Forelimb muscle (tissue), 1 donor: Measurements from ENCODE around the gene PTPRK. TPM values are rescaled to one million over a fixed set of nuclear protein-coding genes. Genes with fewer than 3 reads are reported as not detected.

Source experiments
- DNase-seq: peaks from one replicate; pipeline ENCODE4 v3.0.0-alpha.2; 2013; ENCODE audit warnings: low read depth
- polyA plus RNA-seq: library from polyadenylated mRNA; unstranded; fragments of 120-200 nt; gene quantifications from one replicate; pipeline ENCODE4 v1.2.1, GENCODE V29; 2013; ENCODE audit not compliant: insufficient read length

PTPRK gene
- polyA plus RNA-seq, 1 donor: 15.6 TPM

DNA sequence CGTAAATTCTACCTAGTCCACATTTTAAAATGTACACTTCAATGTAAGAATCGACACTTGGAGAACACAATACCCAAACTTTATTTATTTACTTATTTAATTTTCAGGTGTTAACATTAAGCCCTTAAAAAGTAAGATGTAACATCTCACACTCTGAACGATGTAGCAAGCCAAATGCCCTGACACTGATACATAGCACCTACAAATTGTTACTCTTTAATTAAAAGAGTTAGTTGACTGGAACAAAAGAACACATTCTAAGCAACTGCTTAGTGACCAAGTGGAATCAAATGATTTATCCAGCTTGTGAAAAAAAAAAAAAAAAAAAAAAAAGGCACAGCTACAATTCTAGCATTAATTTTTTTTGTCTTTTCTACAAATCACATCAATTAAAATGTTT lies 327.4 kb downstream of the PTPRK start:
- no peak for DNase-seq

DNA sequence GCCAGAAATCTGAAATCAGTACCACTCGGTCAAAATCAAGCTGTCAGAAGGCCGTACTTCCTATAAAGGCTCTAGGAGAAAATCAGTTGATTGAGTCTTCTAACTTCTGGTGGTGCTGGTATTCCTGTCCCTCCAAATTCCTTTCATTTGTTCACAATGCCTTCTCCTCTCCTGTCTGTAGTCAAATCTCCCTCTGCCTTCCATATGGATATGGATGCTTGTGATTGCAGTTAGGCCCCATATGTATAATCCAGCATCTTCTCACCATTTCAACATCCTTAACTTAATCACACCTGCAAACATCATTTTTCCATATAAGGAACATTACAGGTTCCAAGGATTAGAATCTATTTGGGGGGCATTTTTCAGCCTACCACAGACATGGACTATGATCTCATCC lies 331.7 kb downstream of the PTPRK start:
- DNase-seq: no peak

DNA sequence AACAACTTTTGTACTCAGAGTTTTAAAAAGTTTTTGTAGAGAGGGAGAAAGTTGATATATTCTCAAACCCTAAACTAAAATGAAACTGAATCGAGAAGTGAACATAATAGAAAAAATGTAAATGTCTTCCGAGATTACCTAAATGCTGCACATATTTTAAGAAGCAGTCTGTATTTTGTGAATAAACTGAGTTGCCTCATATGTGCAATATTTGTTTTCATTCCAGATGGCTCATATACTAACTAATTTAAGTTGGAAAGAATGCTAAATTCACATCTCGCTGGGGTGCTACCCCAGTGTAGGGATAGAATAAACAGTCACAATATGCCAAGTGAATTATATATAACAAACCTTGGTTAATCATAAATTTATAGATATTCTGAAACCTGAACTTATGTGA lies 333.7 kb downstream of the PTPRK start:
- DNase-seq: no peak

DNA sequence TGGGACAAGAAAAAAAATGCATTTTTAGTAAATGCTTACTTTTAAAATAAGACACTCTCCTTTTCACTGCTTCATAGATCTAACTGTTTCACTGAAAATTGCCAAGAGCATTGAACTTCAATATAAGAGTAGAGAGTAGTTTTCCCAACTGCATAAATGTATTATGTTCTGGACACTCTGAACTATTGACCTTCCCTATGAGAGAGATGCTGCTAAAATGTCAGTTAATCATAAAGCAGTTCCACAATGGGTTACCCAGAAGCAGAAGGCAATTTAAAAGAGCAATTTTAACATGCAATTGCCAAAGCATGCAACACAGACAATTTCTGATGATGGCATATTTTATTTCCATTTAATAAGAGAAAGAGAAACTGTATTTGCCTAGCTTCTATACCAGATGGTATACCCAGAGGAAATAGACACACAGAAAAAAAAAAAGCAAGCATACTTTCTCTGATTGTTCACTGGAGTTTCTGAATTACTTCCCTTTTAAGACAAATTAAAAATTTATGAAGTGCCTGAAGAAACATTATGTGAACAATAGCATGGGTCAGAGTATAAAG lies 340.4 kb downstream of the PTPRK start:
- no peak for DNase-seq

DNA sequence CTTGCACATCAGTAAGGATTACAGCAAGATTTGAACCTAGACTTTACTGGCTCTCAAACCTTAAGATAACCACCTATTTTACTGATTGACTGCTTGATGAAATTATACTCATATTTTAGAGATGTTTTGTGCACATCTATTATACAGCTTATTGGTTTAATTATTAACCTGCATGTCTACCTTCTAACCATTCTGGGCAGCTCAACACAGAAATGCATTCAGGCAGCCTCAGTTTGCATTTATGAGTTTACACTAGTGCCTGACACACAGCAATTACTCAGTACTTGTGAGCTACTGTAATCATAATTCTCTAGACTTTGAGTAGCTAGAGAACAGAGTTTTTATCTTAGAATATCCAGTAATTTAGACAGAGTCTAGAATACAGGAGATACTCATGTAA lies 345.7 kb downstream of the PTPRK start:
- no peak for DNase-seq

DNA sequence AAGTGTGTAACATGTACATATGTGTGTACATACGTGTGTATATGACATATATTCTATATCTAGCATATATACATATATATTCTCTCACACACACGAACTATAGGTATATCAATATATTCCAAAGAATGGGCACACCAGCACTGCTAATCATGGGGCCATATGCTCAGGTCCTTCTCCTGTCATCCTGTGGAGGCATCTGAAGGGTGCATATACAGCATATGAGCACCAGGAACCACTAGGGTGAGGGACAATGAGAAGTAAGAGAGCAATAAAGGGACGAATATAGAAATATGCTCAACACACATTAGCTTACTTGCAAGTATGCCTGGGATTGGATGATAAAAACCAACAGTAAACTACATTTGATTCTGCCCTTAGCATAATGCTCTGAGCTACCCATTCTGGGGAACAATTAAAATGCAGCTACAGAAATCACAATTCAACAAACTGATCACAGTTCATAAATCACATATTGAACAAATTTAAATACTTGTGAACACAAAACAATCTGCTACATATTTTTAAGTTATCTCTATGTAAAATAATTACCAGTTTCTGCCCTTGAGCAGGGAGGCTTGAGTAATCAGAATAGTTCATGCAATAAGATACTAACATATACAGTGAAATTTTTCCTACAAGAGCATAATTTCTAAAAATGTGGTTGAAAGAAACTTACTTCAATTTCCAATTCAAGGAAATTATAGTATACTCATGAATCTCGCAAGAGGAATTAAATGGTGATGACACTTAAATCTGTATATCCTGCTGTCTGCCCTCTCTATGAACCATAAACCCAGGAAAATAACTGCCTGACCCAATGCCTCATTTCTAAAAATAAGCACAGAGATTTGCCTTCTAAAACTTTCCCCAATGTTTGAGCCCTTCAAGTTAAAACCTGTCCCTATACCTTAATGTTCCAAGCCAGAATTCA lies 347.4 kb downstream of the PTPRK start:
- no peak for DNase-seq

DNA sequence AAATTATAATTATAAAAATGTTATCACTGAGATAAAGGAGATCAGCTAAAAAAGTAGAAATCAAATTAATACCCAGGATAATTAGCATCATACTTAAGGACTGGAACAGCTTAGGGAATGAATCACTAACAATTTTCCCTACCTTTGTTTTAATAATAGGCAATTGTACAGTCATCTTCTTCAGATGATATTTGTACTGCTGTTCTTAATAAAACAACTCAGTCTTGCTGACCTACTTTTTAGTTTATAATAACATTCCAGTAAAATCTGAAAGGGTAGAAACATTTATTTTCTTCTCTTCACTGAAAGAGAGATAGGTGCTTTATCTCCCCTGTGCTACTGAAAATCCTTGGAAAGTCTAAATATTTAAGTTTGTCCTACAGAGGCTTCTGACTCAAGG lies 348.3 kb downstream of the PTPRK start:
- no peak for DNase-seq

DNA sequence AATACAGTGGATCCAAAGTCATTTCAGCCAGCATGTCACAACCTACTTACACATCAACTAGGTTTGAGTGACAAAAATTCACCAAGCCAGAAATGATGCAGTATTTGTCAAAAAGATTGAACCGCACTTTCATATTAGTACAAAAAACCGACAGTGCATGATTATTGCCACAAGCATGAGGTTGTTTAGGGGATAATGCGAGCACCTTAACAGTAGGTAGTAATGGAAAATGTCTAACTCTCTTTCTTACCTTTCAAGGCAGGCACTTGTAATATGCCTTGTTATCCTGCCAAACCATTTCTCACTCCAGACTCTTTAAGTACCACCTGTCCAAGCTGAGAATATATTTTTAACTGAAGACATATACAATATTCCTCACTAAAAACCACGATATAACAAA lies 349.2 kb downstream of the PTPRK start:
- DNase-seq: no peak

DNA sequence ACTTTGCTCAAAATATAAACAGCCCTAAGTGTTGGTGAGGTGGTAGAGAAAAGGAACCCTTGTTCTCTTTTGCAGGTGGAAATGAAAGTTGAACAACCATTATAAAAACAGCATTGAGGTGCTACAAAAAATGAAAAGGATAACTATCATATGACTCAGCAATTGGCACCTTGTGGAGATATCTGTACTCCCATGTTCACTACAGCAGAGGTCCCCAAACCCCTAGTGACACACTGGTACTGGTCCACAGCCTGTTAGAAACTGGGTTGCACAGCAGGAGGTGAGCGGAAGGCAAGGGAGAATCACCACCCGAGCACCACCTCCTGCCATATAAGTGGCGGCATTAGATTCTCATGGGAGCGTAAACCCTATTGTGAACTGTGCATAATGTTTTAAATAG lies 352.2 kb downstream of the PTPRK start:
- no peak for DNase-seq

DNA sequence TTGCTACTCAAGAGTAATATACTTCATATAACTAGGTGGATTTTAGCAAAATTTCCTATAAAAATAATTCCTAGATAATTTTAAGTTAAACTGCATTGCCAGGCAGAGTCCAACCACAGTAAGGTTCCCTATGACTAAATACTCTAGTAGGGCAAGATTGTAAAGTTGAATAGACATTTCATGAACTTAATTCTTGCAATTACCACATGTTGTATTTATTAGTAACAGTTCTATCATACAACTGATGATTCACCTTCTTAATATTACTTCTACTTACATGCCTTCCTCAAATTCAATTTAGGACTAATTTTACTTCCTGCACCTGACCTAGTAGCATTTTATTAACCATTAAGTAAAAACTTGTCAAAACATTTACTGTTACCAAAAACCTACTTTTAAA lies 352.8 kb downstream of the PTPRK start:
- DNase-seq: no peak

DNA sequence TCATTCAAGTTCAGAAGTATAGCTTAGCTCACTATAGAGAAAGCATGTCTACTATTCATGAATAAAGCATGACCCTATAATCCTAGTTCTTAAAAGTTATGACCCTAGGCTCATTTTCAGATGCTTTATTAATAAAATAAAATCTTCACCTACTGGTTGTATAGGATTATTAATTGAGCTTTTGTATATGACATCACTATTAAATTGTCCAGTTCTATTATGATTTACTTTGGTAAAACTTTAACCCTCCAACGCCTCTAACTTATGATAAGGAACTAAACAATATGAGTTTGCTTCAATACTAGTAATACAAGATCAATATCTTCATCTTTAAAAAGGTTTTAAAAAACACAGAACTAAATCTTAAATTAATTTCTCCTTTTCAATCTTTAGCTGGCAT lies 356.1 kb downstream of the PTPRK start:
- DNase-seq: no peak

DNA sequence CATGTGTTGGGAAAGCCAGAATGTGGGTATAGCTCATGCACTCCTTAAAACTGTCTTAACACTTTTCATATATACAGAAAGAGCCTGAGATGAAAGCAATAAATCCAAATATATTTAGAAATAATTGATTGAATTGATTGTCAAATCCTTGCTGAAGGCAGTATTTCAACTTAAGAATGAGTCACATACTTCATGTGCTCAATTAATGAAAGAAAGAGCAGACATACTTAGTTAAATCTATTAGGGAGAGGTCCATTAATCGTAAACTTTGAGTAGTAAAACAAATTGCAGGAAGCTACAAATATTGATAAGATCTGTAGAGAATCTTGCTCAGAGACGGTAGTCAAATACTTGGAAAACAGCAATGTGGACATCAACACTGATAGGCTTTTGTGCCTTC lies 358.0 kb downstream of the PTPRK start:
- no peak for DNase-seq

DNA sequence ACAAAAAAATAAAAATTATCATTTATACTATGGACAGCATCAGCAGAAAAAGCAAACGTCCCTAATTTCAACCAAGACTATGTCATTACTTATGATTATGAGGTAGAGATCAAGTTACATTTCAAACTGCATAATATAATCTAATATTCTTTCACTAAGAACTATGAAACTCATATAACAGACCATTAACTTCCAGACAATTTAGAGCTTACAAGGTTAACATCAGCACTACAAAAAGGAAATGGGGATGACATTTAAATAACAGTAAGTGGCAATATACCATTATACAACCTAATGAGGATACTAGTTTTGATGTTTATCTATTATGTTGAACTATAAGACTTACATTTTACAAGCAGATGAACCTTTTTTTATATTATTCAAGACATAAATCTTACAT lies 358.6 kb downstream of the PTPRK start:
- no peak for DNase-seq

DNA sequence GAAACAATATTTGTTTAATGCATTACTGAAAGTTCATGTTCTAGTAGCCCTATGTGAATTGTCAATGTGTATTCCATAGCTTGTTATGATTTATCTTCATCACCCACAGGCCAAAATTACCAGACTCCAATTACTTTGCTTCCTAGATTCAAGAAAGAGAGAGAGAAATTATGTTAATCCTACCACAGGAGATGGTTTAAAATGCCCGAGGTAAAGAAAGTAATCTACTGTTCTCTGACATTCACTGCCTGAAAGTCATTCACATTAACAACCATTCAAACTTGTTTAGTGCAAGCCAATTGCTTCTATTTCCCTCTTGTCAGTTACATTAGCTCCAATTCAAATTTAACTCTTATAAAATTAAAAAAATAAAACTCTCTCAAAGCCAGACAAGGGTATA lies 359.1 kb downstream of the PTPRK start:
- DNase-seq: no peak

DNA sequence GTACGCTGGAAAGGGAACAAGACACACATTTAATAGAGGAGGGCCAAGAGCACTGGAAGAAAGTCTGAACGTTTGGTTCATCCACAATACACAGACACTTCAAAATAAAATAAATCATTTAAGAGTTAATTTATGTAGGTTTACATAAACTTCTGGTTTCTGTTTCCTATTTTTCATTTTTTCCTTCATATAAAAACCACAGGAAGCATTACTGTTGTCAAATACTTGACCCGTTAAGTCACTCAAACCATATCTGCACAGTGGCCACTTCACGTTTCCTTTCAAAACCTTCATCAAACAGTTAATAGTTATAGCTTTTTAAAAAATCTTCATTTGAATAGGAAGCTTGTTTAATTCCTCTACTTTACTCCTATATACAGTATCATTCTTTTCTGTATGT lies 361.9 kb downstream of the PTPRK start:
- no peak for DNase-seq

DNA sequence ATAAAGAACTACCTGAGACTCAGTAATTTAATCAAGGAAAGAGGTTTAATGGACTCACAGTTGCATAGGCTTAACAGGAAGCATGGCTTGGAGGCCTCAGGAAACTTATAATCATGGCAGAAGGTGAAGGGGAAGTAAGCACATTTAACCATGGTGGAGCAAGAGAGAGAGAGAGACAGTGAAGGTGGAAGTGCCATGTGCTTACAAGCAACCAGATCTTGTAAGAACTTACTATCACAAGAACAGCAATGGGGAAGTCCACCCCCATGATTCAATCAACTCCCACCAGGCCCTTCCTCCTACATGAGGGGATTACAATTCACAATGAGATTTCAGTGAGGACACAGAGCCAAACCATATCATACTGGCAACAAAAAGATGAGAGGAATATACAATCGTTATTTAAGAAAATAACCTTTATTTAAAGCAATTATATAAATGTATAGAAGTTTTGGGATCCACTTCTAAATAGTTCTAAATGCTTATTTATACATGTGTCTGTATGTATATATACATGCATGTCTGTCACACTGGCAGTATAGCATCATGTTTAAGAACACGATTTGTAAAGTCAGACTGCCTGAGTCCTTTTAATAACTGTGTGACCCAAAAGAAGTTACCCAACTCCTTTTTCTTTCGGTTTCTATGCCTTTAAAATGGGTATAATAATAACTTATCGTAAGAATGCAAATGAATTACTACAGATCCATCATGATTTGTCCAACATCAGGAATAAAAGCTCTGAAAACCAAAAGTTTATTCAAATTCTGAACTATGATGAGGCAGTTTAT lies 363.9 kb downstream of the PTPRK start:
- no peak for DNase-seq

DNA sequence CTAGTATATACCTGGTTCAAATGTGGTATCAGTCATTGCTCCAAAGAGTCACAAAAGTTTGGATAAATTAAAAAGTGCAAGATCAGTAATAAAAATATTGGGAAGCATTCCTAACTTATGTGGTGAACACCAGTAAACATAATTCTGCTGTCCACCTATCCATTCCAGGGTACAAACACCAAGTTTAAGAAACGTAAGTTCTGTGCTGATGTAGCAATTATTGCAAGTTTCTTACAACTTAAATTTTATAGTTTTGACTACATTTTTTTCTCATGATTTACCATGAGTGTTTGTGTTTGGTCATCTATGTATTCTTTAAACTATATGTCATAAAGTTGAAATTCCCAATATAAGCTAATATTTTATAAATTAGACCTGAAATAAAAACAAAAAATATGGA lies 364.6 kb downstream of the PTPRK start:
- DNase-seq: no peak

DNA sequence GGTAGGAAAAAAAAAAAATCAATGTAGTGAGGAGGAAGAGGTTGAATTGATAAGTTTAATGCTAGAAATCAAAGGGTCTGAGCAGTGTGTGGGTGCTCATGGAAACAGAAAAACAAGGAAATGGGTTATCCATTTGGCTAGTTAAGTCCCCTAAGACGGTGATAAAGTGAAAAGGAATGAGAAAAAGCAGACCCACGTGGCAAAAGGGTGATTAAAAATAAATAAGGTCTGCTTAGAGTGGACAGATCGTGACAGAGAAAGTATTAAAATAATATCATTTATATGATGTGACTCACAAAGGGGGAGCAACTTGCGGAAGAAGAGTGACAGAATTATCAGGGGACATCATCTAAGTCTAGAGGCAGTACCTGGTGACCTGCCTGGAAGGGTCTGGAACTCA lies 367.8 kb downstream of the PTPRK start:
- DNase-seq: no peak

DNA sequence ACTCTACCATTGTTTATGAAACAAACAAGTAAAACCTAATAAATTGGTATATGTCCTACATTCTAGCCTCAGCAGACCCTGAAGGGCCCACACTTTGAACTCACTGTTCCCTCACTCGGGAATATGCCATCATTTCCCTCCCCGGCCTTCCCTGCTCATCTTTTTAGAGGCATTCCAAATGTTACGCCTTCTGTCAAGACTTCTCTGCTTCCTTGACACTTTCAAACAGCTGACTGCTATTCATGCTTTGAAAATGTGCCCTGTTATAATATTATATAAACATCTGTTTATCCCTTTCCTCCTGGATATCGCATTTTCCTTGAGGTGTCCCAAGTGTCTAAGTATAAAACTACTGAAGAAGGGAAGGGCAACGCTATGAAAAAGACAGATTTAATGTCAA lies 370.0 kb downstream of the PTPRK start:
- DNase-seq: no peak

DNA sequence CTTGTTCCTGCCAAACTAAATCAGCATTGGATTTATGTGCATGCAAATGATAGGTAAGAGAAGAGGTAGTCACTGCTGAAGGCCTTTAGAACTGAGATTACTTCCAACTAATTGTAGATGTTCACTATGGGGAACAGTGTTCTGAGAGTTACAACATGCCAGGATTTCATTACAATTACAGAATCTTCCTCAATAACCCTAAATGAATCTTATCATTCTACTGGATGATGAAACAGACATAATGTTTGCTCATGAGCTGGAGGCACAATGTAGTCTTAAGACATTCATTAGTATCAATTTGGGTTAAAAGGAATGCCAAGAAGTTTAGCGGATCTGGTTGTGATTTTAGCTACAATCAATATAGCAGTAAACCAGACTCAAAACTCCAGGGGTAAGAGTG lies 370.6 kb downstream of the PTPRK start:
- DNase-seq: no peak

DNA sequence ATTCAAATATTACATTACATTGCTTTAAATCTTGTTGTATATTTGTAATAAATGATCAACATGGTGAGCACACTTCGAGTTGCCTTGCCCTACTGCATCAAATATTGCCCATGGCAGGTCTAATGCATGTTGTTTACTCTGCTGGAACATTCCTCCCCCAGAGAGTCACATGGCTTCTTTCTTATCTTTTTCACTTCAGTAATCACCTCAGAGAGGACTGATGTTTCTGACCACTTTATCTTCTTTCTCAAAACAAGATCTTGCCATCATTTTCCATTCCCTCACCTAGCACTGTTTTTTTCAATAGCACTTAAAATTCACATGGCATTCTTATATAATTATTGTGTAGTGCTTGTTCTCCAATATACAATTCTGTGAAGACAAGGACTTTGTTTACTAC lies 376.1 kb downstream of the PTPRK start:
- no peak for DNase-seq

DNA sequence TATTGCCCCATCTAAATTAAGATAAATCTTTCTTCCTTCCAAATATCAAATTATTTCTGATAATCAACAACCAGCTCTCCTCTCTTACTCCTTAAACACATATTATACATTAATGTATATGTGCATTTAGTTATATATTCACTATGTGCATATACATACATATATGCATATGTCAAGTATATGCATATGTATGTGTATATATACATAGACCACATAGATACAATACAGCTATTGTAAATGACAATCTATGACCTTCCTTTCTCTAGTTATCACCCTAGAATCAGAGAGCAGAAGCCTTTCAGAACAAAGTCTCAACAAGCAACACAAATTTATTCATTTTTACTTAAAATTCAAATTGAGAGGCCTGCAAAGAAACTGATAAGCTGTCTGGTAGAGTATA lies 378.5 kb downstream of the PTPRK start:
- no peak for DNase-seq

DNA sequence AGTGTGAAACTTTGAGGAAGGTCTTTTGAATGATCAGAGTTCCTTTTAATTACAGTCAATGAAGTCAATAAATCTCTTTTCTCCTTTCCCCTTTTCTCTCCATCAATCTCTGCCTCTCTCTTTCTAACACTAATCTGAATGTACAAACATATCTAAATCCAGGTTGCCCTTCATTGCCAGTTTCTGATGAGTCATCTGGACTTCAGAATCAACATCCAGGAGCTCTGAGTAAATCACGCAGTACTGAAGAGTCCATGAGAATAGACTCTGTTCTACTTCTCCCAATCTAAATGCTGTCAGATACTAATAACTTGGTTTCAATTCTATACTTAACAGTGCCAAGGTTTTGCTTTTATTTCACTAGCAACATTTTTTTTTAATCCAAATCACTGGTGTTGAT lies 380.9 kb downstream of the PTPRK start:
- no peak for DNase-seq
